HUES48 (cell line): ENCODE results near the gene SNAPC2.

Experiments used
- H3K27ac ChIP-seq: one replicate; pipeline ENCODE4 v1.7.0; 2013; ENCODE audit warnings: low read depth, low read length, inconsistent platforms
- H3K27me3 ChIP-seq: 2 replicates; pipeline ENCODE4 v1.6.1; 2013; ENCODE audit warnings: mild to moderate bottlenecking, low read length; ENCODE audit not compliant: control insufficient read depth, insufficient read depth
- H3K36me3 ChIP-seq: 2 replicates; pipeline ENCODE4 v1.6.1; 2013; ENCODE audit warnings: low read length; ENCODE audit not compliant: control insufficient read depth, insufficient read depth
- H3K4me1 ChIP-seq: 2 replicates; pipeline ENCODE4 v1.6.1; 2013; ENCODE audit warnings: mild to moderate bottlenecking, low read length; ENCODE audit not compliant: control insufficient read depth, insufficient read depth
- H3K4me3 ChIP-seq: 2 replicates; pipeline ENCODE4 v1.5.1; 2013; ENCODE audit warnings: mild to moderate bottlenecking, low read depth, low read length
- H3K9ac ChIP-seq: 2 replicates; pipeline ENCODE4 v1.6.1; 2013; ENCODE audit warnings: mild to moderate bottlenecking, low read depth, low read length, moderate library complexity
- H3K9me3 ChIP-seq: 2 replicates; pipeline ENCODE4 v1.6.1; 2013; ENCODE audit warnings: low read length; ENCODE audit not compliant: control insufficient read depth, insufficient read depth

The SNAPC2 gene

GRCh38 chr19:7904074-7905020 lies 15.8 kb upstream of the SNAPC2 start:
- peak overlapping the region; percentile 62; the same call in 1 of the 2 replicates for H3K9ac ChIP-seq
- peak overlapping the region; percentile 88 for H3K27ac ChIP-seq
- peak overlapping the region; percentile 92 for H3K4me3 ChIP-seq
- peaks cover 15% of the 10 kb centered on the region; the same call in 1 of the 2 replicates for H3K36me3 ChIP-seq
- no peaks in the 10 kb centered on the region for H3K9me3 ChIP-seq
- H3K4me1 ChIP-seq: peaks cover 6% of the 10 kb centered on the region; the same call in 1 of the 2 replicates
- H3K27me3 ChIP-seq: no peaks in the 10 kb centered on the region

GRCh38 chr19:7905268-7905667 lies 14.9 kb upstream of the SNAPC2 start:
- H3K4me1 ChIP-seq: peaks cover 6% of the 10 kb centered on the region; the same call in 1 of the 2 replicates
- peaks cover 16% of the 10 kb centered on the region for H3K36me3 ChIP-seq
- H3K27ac ChIP-seq: no peak overlapping the region
- H3K27me3 ChIP-seq: no peaks in the 10 kb centered on the region
- H3K9ac ChIP-seq: no peak overlapping the region
- H3K9me3 ChIP-seq: no peaks in the 10 kb centered on the region
- no peak overlapping the region for H3K4me3 ChIP-seq

- Histone ChIP-seq H3K27me3 (no peaks in the 10 kb centered on the region), H3K9me3 (no peaks in the 10 kb centered on the region), H3K4me3 (no peak overlapping the region), H3K27ac (no peak overlapping the region), H3K4me1 (peaks cover 6% of the 10 kb centered on the region; the same call in 1 of the 2 replicates), H3K36me3 (peaks cover 19% of the 10 kb centered on the region), H3K9ac (no peak overlapping the region)
Measured at GRCh38 chr19:7905859-7906258, 14.3 kb upstream of the SNAPC2 start.

GRCh38 chr19:7907122-7907521 lies 13.0 kb upstream of the SNAPC2 start:
- Histone ChIP-seq H3K9me3 (no peaks in the 10 kb centered on the region), H3K27me3 (no peaks in the 10 kb centered on the region), H3K4me1 (peaks cover 6% of the 10 kb centered on the region; the same call in 1 of the 2 replicates), H3K9ac (no peak overlapping the region), H3K4me3 (no peak overlapping the region), H3K27ac (no peak overlapping the region), H3K36me3 (peaks cover 30% of the 10 kb centered on the region)

- no peak overlapping the region for H3K27ac ChIP-seq
- no peak overlapping the region for H3K9ac ChIP-seq
- no peaks in the 10 kb centered on the region for H3K9me3 ChIP-seq
- no peak overlapping the region for H3K4me3 ChIP-seq
- H3K4me1 ChIP-seq: peaks cover 6% of the 10 kb centered on the region; the same call in 1 of the 2 replicates
- H3K27me3 ChIP-seq: no peaks in the 10 kb centered on the region
- peaks cover 32% of the 10 kb centered on the region for H3K36me3 ChIP-seq
Measured at GRCh38 chr19:7907544-7907943, 12.6 kb upstream of the SNAPC2 start.

- Histone ChIP-seq H3K27me3 (no peaks in the 10 kb centered on the region), H3K36me3 (peaks cover 35% of the 10 kb centered on the region), H3K27ac (no peak overlapping the region), H3K4me1 (peaks cover 4% of the 10 kb centered on the region; the same call in 1 of the 2 replicates), H3K9me3 (no peaks in the 10 kb centered on the region), H3K4me3 (no peak overlapping the region), H3K9ac (no peak overlapping the region)
Measured at GRCh38 chr19:7908078-7908699, 11.9 kb upstream of the SNAPC2 start.

GRCh38 chr19:7908742-7909461 lies 11.2 kb upstream of the SNAPC2 start:
- Histone ChIP-seq H3K36me3 (peaks cover 35% of the 10 kb centered on the region), H3K9me3 (no peaks in the 10 kb centered on the region), H3K27me3 (no peaks in the 10 kb centered on the region), H3K4me3 (no peak overlapping the region), H3K4me1 (peaks cover 4% of the 10 kb centered on the region; the same call in 1 of the 2 replicates), H3K9ac (no peak overlapping the region), H3K27ac (no peak overlapping the region)

- Histone ChIP-seq H3K27ac (no peak overlapping the region), H3K4me1 (peaks cover 3% of the 10 kb centered on the region; the same call in 1 of the 2 replicates)
Measured at GRCh38 chr19:7909471-7910067, 10.6 kb upstream of the SNAPC2 start.

GRCh38 chr19:7910321-7911161 lies 9.6 kb upstream of the SNAPC2 start:
- Histone ChIP-seq H3K9me3 (no peaks in the 10 kb centered on the region), H3K27ac (no peak overlapping the region), H3K4me3 (no peak overlapping the region), H3K4me1 (no peaks in the 10 kb centered on the region), H3K27me3 (peaks cover 11% of the 10 kb centered on the region), H3K9ac (no peak overlapping the region), H3K36me3 (peaks cover 35% of the 10 kb centered on the region)

More at GRCh38 chr19:7909471-7910067, 10.6 kb upstream of the SNAPC2 start:
- Histone ChIP-seq H3K4me3 (no peak overlapping the region), H3K36me3 (peaks cover 35% of the 10 kb centered on the region), H3K9me3 (no peaks in the 10 kb centered on the region), H3K27me3 (peaks cover under 1% of the 10 kb centered on the region; the same call in 1 of the 2 replicates), H3K9ac (no peak overlapping the region)
